Measurements from ENCODE around the gene FUT8. TPM values are rescaled to one million over a fixed set of nuclear protein-coding genes. Genes with fewer than 3 reads are reported as not detected.

The FUT8 gene
- total RNA-seq, 1 experiment from 2014 or later, result 11.8 TPM

DNA sequence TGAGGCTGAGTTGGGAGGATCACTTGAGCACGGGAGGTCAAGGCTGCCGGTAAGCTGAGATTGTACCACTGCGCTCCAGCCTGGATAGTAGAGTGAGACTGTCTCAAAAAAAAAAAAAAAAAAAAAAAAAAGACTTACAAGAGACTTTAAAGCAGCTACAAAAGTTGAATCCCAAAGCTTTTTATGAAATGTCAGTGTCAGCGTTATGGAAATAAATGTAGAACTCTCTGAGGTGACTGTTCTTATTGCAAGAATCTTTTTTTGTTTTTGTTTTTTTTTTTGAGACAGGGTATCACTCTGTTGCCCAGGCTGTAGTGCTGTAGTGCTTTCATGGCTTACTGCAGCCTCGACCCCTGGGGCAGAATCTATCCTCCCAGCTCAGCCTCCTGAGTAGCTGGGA, 17.2 kb downstream of the FUT8 start:
- BruUV-seq (replicated peaks), result no TSS peak
- Mint-ChIP-seq H3K27ac (ENCODE audit: low read depth, unreplicated experiment) (no peak overlapping the region), H3K36me3 (ENCODE audit: insufficient read depth, unreplicated experiment) (no peaks in the 10 kb centered on the region), H3K4me1 (ENCODE audit: insufficient read depth, unreplicated experiment) (peaks cover 29% of the 10 kb centered on the region), H3K4me3 (ENCODE audit: unreplicated experiment) (no peak overlapping the region), H3K9me3 (ENCODE audit: unreplicated experiment) (no peaks in the 10 kb centered on the region), H3K27me3 (ENCODE audit: insufficient read depth, unreplicated experiment) (no peaks in the 10 kb centered on the region)
- ChIA-PET CTCF (interaction anchor here (0.6 to 4.2 kb wide), 4 partner anchors 14 to 119 kb away, joined by 3 to 24 read pairs (median 4); no protein-coding TSS in a partner anchor), POLR2A (no interaction called here)
- DNase-seq (ENCODE audit: unreplicated experiment), result no peak
- intact Hi-C loops (cut with micrococcal nuclease), result no loop called here
- TF ChIP-seq, protein P1, sequence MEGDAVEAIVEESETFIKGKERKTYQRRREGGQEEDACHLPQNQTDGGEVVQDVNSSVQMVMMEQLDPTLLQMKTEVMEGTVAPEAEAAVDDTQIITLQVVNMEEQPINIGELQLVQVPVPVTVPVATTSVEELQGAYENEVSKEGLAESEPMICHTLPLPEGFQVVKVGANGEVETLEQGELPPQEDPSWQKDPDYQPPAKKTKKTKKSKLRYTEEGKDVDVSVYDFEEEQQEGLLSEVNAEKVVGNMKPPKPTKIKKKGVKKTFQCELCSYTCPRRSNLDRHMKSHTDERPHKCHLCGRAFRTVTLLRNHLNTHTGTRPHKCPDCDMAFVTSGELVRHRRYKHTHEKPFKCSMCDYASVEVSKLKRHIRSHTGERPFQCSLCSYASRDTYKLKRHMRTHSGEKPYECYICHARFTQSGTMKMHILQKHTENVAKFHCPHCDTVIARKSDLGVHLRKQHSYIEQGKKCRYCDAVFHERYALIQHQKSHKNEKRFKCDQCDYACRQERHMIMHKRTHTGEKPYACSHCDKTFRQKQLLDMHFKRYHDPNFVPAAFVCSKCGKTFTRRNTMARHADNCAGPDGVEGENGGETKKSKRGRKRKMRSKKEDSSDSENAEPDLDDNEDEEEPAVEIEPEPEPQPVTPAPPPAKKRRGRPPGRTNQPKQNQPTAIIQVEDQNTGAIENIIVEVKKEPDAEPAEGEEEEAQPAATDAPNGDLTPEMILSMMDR (IDR thresholded peaks at IDR 0.05; ENCODE audit: unreplicated experiment), result no peak

DNA sequence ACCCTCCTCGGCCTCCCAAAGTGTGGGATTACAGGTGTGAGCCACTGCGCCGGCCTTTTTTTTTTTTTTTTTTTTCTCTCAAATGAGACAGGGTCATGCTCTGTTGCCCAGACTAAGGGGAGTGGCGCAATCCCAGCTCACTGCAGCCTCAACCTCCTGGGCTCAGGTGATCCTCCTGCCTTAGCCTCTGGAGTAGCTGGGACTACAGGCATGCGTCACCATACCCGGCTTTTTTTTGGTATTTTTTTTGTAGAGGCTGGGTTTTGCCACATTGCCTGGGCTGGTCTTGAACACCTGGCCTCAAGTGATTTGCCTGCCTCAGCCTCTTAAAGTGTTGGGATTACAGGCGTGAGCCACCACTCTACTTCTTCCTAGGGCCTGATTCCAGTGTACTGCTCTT, 18.7 kb downstream of the FUT8 start:
- no peak for DNase-seq (ENCODE audit: unreplicated experiment)

DNA sequence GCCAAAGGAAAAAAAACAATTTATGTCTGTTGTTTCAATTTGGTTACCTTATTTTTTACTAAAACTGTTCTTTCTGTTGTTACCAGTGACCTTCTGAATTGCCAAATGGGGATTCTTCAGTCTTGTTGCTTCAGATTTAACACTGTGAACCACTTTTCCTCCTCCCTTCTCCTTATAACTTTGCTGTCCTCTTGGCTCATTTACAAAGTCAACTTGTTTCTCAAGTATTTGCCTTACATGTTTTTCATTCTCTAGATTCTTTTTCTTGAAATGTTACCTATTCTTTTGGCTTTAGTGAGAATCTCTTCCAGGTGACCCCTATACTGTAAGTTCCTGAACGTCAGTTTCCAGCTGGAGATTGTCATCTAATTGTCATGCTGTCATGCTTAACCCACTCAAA, 19.4 kb downstream of the FUT8 start:
- no peaks in the 10 kb centered on the region for H3K36me3 Mint-ChIP-seq (ENCODE audit: insufficient read depth, unreplicated experiment)
- DNase-seq (ENCODE audit: unreplicated experiment), result no peak
- CTCF ChIA-PET, result interaction anchor here (0.7 to 1.0 kb wide), 2 partner anchors 22 to 392 kb away, joined by 3 read pairs; no protein-coding TSS in a partner anchor
- no peaks in the 10 kb centered on the region for H3K9me3 Mint-ChIP-seq (ENCODE audit: unreplicated experiment)
- POLR2A ChIA-PET, result interaction anchor here (0.7 kb wide), 1 partner anchor 380 kb away, joined by 3 read pairs; no protein-coding TSS in a partner anchor
- BruUV-seq (replicated peaks), result no TSS peak
- no peaks in the 10 kb centered on the region for H3K27me3 Mint-ChIP-seq (ENCODE audit: insufficient read depth, unreplicated experiment)
- intact Hi-C loops (cut with micrococcal nuclease), result no loop called here
- H3K27ac Mint-ChIP-seq (ENCODE audit: low read depth, unreplicated experiment), result no peak overlapping the region
- peaks cover 29% of the 10 kb centered on the region for H3K4me1 Mint-ChIP-seq (ENCODE audit: insufficient read depth, unreplicated experiment)
- no peak overlapping the region for H3K4me3 Mint-ChIP-seq (ENCODE audit: unreplicated experiment)
- TF ChIP-seq, protein P1 (IDR thresholded peaks at IDR 0.05; ENCODE audit: unreplicated experiment), result no peak

More for the DNA sequence above, 18.7 kb downstream of the FUT8 start:
- Mint-ChIP-seq H3K4me3 (ENCODE audit: unreplicated experiment) (no peak overlapping the region), H3K4me1 (ENCODE audit: insufficient read depth, unreplicated experiment) (peaks cover 29% of the 10 kb centered on the region), H3K27me3 (ENCODE audit: insufficient read depth, unreplicated experiment) (no peaks in the 10 kb centered on the region), H3K9me3 (ENCODE audit: unreplicated experiment) (no peaks in the 10 kb centered on the region), H3K36me3 (ENCODE audit: insufficient read depth, unreplicated experiment) (no peaks in the 10 kb centered on the region), H3K27ac (ENCODE audit: low read depth, unreplicated experiment) (no peak overlapping the region)
- intact Hi-C loops (cut with micrococcal nuclease), result no loop called here
- ChIA-PET POLR2A (interaction anchor here (0.7 kb wide), 1 partner anchor 461 kb away, joined by 4 read pairs; no protein-coding TSS in a partner anchor), CTCF (interaction anchor here (1.0 to 4.2 kb wide), 2 partner anchors 16 to 393 kb away, joined by 3 to 24 read pairs; no protein-coding TSS in a partner anchor)
- BruUV-seq (replicated peaks), result no TSS peak
- TF ChIP-seq, protein P1 (IDR thresholded peaks at IDR 0.05; ENCODE audit: unreplicated experiment), result no peak

DNA sequence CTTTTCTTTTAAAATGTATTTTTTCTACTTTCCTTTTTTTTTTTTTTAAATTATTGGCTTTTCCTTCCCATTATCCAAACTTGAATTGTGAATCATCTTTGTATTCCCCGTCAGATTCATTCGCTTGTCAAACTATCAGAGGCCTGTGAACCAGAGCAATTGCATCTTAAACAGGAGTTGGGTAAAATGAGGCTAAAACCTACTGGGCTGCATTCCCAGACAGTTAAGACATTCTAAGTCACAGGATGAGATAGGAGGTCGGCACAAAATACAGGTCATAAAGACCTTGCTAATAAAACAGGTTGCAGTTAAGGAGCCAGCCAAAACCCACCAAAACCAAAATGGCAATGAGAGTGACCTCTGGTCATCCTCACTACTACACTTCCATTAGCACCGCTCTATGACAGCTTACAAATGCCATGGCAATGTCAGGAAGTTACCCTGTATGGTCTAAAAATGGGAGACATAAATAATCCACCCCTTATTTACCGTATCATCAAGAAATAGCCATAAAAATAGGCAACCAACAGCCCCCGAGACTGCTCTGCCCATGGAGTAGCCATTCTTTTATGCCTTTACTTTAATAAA, 19.9 kb downstream of the FUT8 start:
- POLR2A ChIA-PET, result interaction anchor here (0.7 kb wide), 1 partner anchor 380 kb away, joined by 3 read pairs; no protein-coding TSS in a partner anchor
- no peak overlapping the region for H3K27ac Mint-ChIP-seq (ENCODE audit: low read depth, unreplicated experiment)
- H3K4me1 Mint-ChIP-seq (ENCODE audit: insufficient read depth, unreplicated experiment), result peaks cover 29% of the 10 kb centered on the region
- DNase-seq (ENCODE audit: unreplicated experiment), result no peak
- intact Hi-C loops (cut with micrococcal nuclease), result no loop called here
- no peaks in the 10 kb centered on the region for H3K27me3 Mint-ChIP-seq (ENCODE audit: insufficient read depth, unreplicated experiment)
- H3K4me3 Mint-ChIP-seq (ENCODE audit: unreplicated experiment), result no peak overlapping the region
- TF ChIP-seq, protein P1 (IDR thresholded peaks at IDR 0.05; ENCODE audit: unreplicated experiment), result no peak
- no TSS peak for BruUV-seq (replicated peaks)
- no peaks in the 10 kb centered on the region for H3K9me3 Mint-ChIP-seq (ENCODE audit: unreplicated experiment)
- no peaks in the 10 kb centered on the region for H3K36me3 Mint-ChIP-seq (ENCODE audit: insufficient read depth, unreplicated experiment)
- CTCF ChIA-PET, result interaction anchor here (0.7 kb wide), 1 partner anchor 22 kb away, joined by 3 read pairs; no protein-coding TSS in a partner anchor

Data from MCF 10A (cell line).